Right lobe of liver (tissue), 6 donors: ENCODE data around the gene HBZ. TPM values are rescaled to one million over a fixed set of nuclear protein-coding genes. Genes with fewer than 3 reads are reported as not detected.
"Not testable (repeated sequence)": the region's sequence is repeated elsewhere in the genome, so short reads cannot be mapped to it uniquely, and the experiment has no call there.

Experiments
- ATAC-seq, 4 donors: fragments of 200-7000 bp; cut with Tn5 transposase; one replicate each; pipeline ENCODE4 v1.9.1; 2020; ENCODE audit warnings: mild to moderate bottlenecking in 4 of 4, moderate library complexity in 4 of 4
- DNase-seq, 3 donors: peaks; one replicate each; pipeline ENCODE4 v3.0.0-alpha.2; 2020
- H3K27ac ChIP-seq, 3 donors: fragments of 200-600 bp; one replicate each; pipeline ENCODE4 v1.8.0; 2022
- H3K27me3 ChIP-seq, 2 donors: fragments of 200-600 bp; one replicate each; pipeline ENCODE4 v1.8.0; 2022
- H3K36me3 ChIP-seq, 4 donors: fragments of 200-600 bp; sonication (generic) in 1 of 4; one replicate each; pipeline versions ENCODE4 v1.5.1 to v1.8.0; 2017 to 2022; ENCODE audit warnings: control low read depth in 1 of 4
- H3K4me1 ChIP-seq, 4 donors: fragments of 200-600 bp; sonication (generic) in 1 of 4; one replicate each; pipeline versions ENCODE4 v1.5.1 to v1.8.0; 2017 to 2022; ENCODE audit warnings: control low read depth in 1 of 4
- H3K4me3 ChIP-seq, 3 donors: fragments of 200-600 bp; one replicate each; pipeline ENCODE4 v1.8.0; 2022
- H3K9me3 ChIP-seq, 4 donors: fragments of 200-600 bp; sonication (generic) in 1 of 4; one replicate each; pipeline versions ENCODE4 v1.5.1 to v1.8.0; 2017 to 2022; ENCODE audit warnings: control low read depth in 1 of 4
- POLR2A ChIP-seq: fragments of 450-650 bp; IDR thresholded peaks from one replicate; pipeline ENCODE4 v1.6.1; 2017; ENCODE audit warnings: antibody characterized with exemption, mild to moderate bottlenecking
- WGBS: methylation state at CpG from one replicate; pipeline ENCODE4 v1.1.6; 2018; ENCODE audit warnings: low coverage, low lambda C conversion rate; ENCODE audit not compliant: insufficient coverage; ENCODE audit errors: missing lambda C conversion rate; 5-methylcytosine and 5-hydroxymethylcytosine counted together
- intact Hi-C, 2 donors: fragments of 100-400 bp; cut with DNase I; formaldehyde crosslinking; loops; one replicate each; pipeline versions ENCODE4 v1.11.2 to v1.14.1; 2022
- total RNA-seq, 6 experiments: library from RNA; depleted of rRNA in 2 of 6; stranded (reverse); fragments of >200 nt in 2 of 6; fragmentation: NEBNext Ultra II Directional in 3 of 6; extraction: Animal tissue kit (Norgen Biotek cat#: 25700) in 3 of 6; gene quantifications; one replicate each; pipeline versions ENCODE4 v1.1.0 to v1.2.4, GENCODE V29; 2016 to 2023
- TF ChIP-seq, protein P1 (sequence below), 4 donors: fragments of 200-600 bp in 3 of 4; fragments of 450-650 bp in 1 of 4; IDR thresholded peaks; one replicate each; pipeline versions ENCODE4 v1.5.1 to v1.8.0; 2016 to 2022; ENCODE audit warnings: antibody characterized with exemption in 4 of 4, mild to moderate bottlenecking in 2 of 4
- donor health status: DM: no; HTN: yes; CAD: no.
- donor health status: DM: no; HTN: no; CAD: no.
- donor health status: DM: no; HTN: no; CAD: no.
- donor health status: DM: no; HTN: yes; CAD: no.
- donor health status: DM: no; HTN: yes; CAD: no.

HBZ gene
- total RNA-seq, 6 experiments from 2014 or later, result 0.81 TPM; not detected in 5

DNA sequence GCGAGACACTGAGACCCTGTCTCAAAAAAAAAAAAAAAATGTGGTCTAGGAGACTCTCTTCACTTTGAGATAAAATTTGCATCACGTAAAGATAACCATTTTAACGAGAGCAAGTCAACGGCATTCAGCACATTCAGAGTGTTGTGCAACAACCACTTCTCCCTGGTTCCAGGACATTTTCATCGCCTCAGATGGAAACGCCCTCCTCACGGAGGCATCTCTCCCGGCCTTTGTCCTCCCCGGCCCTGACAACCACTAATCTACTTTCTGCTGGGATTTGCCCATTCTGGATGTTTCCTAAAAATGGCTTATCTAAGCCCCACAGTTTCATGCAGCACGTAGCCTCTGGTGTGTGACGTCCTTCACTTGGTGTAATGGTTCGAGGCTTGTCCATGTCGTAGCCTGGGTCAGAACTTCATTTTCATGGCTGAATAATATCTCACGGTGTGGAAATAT lies 7.6 kb upstream of the HBZ start:
- whole genome bisulfite sequencing, result 68% methylated on average over 14 of the region's 14 CpGs
- no peak overlapping the region for H3K4me3 ChIP-seq
- intact Hi-C loops, result no loop called here
- no peaks in the 10 kb centered on the region for H3K36me3 ChIP-seq
- H3K27me3 ChIP-seq, result no peaks in the 10 kb centered on the region
- DNase-seq, result peak in 1 of 3 donors; percentile 11
- H3K27ac ChIP-seq, result no peak overlapping the region
- no peaks in the 10 kb centered on the region for H3K4me1 ChIP-seq
- ATAC-seq, result no peak
- no peak for TF ChIP-seq POLR2A
- TF ChIP-seq, protein P1, sequence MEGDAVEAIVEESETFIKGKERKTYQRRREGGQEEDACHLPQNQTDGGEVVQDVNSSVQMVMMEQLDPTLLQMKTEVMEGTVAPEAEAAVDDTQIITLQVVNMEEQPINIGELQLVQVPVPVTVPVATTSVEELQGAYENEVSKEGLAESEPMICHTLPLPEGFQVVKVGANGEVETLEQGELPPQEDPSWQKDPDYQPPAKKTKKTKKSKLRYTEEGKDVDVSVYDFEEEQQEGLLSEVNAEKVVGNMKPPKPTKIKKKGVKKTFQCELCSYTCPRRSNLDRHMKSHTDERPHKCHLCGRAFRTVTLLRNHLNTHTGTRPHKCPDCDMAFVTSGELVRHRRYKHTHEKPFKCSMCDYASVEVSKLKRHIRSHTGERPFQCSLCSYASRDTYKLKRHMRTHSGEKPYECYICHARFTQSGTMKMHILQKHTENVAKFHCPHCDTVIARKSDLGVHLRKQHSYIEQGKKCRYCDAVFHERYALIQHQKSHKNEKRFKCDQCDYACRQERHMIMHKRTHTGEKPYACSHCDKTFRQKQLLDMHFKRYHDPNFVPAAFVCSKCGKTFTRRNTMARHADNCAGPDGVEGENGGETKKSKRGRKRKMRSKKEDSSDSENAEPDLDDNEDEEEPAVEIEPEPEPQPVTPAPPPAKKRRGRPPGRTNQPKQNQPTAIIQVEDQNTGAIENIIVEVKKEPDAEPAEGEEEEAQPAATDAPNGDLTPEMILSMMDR (IDR thresholded peaks at IDR 0.05), result no peak
- no peaks in the 10 kb centered on the region for H3K9me3 ChIP-seq

DNA sequence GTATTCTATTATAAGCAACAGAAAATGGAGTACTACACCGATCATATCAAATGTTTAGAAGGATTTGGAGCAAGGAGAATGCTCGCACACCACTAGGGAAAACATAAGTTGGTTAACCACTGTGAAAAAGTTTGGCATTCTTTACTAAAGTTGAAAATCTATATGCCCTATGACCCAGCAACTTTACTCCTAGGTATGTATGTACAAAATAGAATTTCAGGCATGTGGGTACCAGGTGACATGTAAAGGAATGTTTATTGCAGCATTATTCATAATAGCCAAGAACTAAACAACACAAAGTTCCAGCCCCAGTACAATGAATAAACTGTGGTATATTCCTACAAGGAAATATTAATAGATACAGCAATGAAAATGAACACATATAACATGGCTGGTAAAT lies 5.8 kb upstream of the HBZ start:
- DNase-seq (no peak), ATAC-seq (no peak)
- Histone ChIP-seq H3K27me3 (no peaks in the 10 kb centered on the region), H3K27ac (no peak overlapping the region), H3K36me3 (no peaks in the 10 kb centered on the region), H3K4me3 (no peak overlapping the region), H3K9me3 (no peaks in the 10 kb centered on the region), H3K4me1 (no peaks in the 10 kb centered on the region)
- intact Hi-C loops, result no loop called here
- 73% methylated on average over 2 of the region's 2 CpGs for WGBS
- TF ChIP-seq, protein P1 (IDR thresholded peaks at IDR 0.05), result no peak
- no peak for TF ChIP-seq POLR2A

DNA sequence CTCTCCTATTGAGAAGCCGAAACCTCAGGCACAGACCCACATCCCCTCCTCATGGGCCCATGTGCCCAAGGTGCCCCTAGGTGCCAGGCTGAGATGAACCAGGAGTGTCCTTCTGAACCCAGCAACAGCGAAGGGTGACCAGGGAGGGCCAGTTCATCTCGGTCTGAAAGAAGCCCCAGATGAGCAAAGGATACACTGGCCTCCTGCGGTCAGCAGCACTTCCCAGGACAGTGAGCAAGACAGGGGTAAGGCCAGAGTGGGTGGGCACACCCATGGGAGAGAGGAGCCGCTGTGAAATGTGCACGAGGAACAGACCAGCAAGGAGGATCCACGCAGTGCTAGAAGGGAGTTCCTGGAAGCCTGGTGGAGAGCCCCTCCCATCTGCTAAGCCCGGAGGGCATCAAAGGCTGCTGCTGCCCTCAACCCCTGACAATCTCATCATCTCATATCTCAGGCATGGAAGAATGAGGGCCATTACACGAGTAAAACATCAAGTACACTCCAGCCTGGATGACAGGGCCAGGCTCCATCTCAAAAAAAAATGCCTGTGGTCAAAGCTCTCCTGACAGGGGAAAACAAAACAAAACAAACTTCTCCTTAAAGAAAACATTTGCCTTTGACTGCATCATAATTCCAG lies 3.3 kb upstream of the HBZ start:
- H3K27me3 ChIP-seq, result no peaks in the 10 kb centered on the region
- no peak overlapping the region for H3K27ac ChIP-seq
- intact Hi-C loops, result no loop called here
- peak in 1 of 3 donors; percentile 27 for DNase-seq
- no peak overlapping the region for H3K4me3 ChIP-seq
- H3K4me1 ChIP-seq, result no peaks in the 10 kb centered on the region
- WGBS, result 42% methylated on average over 8 of the region's 9 CpGs
- no peaks in the 10 kb centered on the region for H3K36me3 ChIP-seq
- TF ChIP-seq, protein P1 (IDR thresholded peaks at IDR 0.05), result no peak
- no peak for TF ChIP-seq POLR2A
- peak in 1 of 4 donors; percentile 21 for ATAC-seq
- no peaks in the 10 kb centered on the region for H3K9me3 ChIP-seq

DNA sequence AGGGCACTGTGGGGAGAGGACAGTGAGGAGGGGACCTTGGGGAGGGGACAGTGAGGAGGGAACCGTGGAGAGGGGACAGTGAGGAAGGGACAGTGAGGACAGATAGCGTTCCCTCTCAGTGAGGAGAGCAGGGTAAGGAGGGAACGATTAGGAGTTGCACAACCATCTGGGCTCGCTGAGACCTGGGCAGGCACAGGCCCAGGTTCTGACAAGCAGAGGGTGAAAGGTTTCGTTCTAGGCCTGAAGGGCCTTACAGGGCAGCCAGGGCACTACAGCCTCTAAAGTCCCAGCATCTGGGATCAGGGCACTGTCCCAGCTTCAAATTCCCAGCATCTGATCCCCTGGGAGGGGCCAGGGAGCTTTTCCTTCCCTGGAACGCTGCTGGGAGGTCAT lies 681 bp downstream of the HBZ start:
- H3K9me3 ChIP-seq, H3K36me3 ChIP-seq, H3K27me3 ChIP-seq, DNase-seq, H3K4me3 ChIP-seq, H3K4me1 ChIP-seq, H3K27ac ChIP-seq, intact Hi-C loops: not testable (repeated sequence)
- peak; percentile 67 to 97 (median 82) for ATAC-seq
- WGBS, result 28% methylated on average over 2 of the region's 6 CpGs

DNA sequence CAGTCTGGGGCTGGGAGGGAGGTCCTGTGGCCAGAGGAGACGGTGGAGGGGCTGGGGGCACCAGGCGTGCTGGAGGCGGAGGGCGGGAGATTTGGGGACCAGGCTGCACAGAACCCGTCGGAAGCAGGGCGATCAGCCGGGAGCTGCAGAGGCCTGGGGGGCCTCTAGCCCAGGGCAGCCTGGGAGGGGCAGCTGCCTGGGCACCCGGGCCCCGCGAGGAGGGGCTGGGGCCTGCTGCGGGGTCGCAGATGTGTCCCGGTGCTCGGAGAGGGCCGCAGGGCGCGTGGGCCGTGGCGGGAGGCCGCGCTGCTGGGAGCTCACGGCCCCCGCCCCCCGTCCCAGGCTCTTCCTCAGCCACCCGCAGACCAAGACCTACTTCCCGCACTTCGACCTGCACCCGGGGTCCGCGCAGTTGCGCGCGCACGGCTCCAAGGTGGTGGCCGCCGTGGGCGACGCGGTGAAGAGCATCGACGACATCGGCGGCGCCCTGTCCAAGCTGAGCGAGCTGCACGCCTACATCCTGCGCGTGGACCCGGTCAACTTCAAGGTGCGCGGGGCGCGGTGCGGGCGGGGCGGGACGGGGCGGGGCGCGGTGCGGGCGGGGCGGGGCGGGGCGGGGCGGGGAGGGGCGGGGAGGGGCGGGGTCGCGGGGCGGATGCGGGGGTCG lies 1.2 kb downstream of the HBZ start:
- H3K9me3 ChIP-seq, intact Hi-C loops, DNase-seq, H3K36me3 ChIP-seq, H3K4me3 ChIP-seq, H3K27ac ChIP-seq, H3K4me1 ChIP-seq, H3K27me3 ChIP-seq: not testable (repeated sequence)
- ATAC-seq, result peak in 2 of 4 donors; percentile 9 to 26
- WGBS, result no CpG with 5 or more reads among the region's 74 CpGs
